ENCODE measurements around the gene TOM1L1.

Gene TOM1L1

GRCh38 chr17:54950116-54950515, 49.5 kb downstream of the TOM1L1 start:
- DNase-seq: no peak

DNA sequence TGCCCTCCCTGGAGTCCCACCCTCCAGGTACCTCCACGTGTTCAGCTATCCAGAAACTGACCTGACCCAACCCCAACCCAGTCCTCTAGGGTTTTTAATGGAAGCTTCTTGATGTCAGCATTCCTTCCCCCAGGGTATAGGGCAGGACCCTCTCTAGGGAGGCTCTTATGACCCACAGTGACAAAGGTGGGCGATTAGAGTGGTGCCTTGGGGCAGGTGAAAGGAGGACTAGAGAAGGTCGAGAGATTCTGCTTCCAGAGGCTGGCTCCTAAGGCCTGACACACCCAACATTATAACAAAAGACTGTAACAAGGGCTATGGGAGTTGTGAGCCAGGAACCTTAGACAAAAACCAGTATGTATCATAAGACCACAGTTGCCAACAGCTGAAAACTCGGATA, 50.6 kb downstream of the TOM1L1 start:
- DNase-seq: no peak

- DNase-seq: no peak
These were observed 56.1 kb downstream of the TOM1L1 start for GRCh38 chr17:54956791-54957190.

DNA sequence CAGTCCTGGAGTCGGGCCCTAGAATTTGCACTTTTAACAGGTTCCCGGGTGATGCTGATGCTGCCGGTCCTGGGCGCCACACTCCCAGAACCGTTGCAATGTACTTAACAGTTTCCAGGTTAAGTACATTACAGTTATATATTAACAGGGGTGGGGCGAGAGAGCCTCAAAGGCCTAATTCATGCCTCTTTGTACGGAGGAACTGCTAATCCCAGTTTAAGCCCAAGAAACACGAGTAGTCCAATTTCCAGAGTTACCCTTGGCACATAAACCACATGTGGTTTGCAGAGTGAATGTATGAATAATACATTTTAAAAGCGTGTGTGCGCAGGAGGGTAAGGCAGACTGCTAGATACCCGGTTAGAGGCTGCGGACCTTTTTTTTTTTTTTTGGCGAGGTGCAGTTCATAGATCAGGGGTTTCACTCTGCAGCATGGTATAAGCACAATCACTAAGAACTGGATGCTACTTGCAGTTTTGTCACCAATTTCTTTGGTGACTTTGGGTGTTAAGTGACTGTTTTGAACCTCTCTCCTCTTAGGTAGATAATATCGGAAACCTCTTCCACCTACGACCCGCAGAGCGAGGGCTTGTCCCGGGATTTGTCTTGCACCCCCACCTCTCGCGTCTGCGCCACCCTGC, 67.1 kb downstream of the TOM1L1 start:
- DNase-seq: peak; percentile 63

- DNase-seq: peak; percentile 94
These were observed 67.8 kb downstream of the TOM1L1 start, which contains the start of the genes COX11 and STXBP4 for GRCh38 chr17:54968262-54968987. Gene COX11, minus strand, starts transcription at chr17:54968654. Its CDS starts 8 bp downstream, at chr17:54968646. Gene STXBP4, plus strand, starts transcription at chr17:54968765. Its CDS starts 17,455 bp downstream, at chr17:54986220.

DNA sequence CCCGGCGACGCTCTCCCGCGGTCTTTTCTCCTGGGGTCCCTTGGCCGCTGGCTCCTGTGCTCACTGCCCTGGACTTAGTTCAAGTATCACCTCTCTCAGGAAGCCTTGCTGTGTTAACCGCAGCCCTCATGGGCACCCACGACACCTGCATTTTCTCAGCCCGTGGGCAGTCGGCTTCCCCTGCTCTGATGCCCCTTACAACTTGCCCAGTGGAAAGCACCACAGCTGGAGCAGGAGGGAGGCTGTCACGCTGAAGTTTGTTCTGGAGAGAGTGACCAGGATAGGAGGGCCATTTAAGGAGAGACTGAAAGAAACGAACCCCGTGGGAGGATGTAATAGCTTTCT, 68.3 kb downstream of the TOM1L1 start:
- DNase-seq: no peak

GRCh38 chr17:54969658-54970572, 69.3 kb downstream of the TOM1L1 start:
- DNase-seq: no peak

DNA sequence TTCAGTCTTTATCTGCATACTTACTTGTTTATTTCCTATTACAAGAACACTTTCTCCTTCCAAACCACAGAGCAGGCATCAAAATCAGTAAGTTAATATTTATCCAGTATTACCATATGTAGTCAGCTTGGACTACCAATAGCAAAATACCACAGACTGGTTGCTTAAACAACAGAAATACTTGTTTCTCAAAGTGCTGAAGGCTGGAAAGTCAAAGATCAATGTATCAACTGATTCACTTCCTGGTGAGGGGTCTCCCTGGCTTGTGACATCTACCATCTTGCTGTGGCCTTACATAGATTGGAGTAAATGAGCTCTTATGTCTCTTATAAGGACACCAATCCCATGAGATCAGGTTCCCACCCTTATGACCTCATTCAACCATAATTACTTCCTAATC, 70.5 kb downstream of the TOM1L1 start:
- DNase-seq: no peak

GRCh38 chr17:54971901-54972300, 71.2 kb downstream of the TOM1L1 start:
- DNase-seq: no peak

GRCh38 chr17:54972406-54973138, 71.9 kb downstream of the TOM1L1 start:
- no peak for DNase-seq

- no peak for DNase-seq
These were observed 74.1 kb downstream of the TOM1L1 start for GRCh38 chr17:54974759-54975158.

- no peak for DNase-seq
These were observed 75.7 kb downstream of the TOM1L1 start for GRCh38 chr17:54976316-54976715.

DNA sequence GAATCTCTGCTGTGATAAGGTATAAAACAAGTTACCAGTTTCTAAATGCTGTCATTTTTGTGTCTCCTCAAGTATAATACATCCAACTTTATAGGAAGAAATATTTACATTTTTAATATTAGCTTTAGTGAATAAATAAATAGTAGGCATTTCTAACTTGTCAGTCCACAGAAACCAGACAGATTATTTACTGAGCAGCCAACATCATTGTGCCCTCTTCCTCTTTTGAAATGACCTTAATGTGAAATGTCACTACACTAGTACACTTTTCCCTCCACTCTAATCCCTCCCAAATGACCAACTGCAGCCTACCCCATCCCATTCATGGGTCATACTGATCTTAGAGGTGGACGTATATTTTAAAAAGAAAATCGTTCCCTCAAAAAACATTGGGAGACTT, 77.1 kb downstream of the TOM1L1 start:
- DNase-seq: no peak

DNA sequence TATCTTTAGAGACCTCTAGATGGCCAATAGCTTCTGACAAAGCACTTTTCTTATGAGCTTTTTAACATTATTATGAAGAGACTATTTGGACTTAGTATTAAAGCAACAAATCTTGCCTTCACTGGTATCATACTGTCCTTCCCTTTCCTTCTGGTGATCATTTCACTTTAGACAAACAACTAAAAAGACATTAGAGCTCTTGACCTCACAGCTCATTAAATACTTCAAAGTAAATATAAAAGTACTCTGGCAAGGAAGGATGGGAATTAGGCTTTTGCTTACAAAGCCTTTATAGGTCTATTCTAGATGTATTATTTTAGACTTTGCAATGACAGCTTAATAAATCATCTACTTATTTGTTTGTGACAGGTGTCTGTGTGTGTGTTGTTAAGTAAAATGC, 79.0 kb downstream of the TOM1L1 start:
- DNase-seq: no peak

GRCh38 chr17:54980375-54980774, 79.7 kb downstream of the TOM1L1 start:
- no peak for DNase-seq

GRCh38 chr17:54982399-54982798, 81.7 kb downstream of the TOM1L1 start:
- no peak for DNase-seq

- DNase-seq: no peak
These were observed 82.6 kb downstream of the TOM1L1 start for GRCh38 chr17:54983260-54983659.

- no peak for DNase-seq
These were observed 84.8 kb downstream of the TOM1L1 start for GRCh38 chr17:54985476-54985875.

DNA sequence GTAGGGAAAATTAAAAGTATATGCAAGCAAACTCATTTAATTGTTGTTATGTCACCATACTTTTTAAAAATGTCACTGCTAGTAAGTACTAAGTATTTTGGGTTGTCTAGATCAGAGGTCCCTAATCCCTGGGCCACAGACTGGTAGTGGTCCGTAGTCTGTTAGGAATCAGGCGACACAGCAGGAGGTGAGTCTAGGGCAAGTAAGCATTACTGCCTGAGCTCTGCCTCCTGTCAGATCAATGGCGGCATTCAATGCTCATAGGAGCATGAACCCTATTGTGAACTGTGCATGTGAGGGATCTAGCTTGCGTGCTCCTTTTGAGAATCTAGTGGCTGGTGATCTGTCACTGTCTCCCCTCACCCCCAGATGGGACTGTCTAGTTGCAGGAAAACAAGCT, 89.5 kb downstream of the TOM1L1 start:
- DNase-seq: no peak

- no peak for DNase-seq
These were observed 90.9 kb downstream of the TOM1L1 start for GRCh38 chr17:54991567-54991966.

DNA sequence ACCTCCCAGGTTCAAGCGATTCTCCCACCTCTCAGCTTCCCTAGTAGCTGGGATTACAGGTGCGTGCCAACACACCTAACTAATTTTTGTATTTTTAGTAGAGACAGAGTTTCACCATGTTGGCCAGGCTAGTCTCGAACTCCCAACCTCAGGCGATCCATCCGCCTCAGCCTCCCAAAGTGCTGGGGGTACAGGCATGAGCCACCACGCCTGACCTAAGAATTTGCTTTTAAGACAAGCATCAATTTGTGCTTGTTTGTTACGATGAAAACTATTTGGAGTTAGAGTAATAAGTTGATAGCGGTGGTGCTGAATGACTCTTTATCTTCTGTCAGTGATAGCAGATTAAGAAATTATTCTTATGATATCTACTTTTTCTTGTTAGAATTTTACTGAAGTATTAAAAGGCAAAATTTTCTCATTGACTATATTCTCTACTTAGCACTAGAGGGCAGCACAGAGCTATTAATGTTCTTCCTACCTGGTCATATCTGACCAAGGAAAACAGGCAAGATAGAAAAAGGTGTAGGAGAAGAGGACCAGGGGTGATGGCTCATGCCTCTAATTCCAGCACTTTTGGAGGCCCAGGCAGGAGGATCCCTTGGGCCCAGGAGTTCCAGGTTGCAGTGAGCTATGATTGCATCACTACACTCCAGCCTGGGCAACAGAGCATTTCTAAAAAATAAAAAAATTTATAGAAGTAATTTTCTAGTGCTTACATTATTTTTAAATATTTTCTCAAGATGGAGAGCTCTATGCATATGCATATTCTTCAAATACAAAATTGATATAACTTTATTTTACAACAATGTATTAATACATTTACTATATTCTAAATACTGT, 92.4 kb downstream of the TOM1L1 start:
- no peak for DNase-seq

DNA sequence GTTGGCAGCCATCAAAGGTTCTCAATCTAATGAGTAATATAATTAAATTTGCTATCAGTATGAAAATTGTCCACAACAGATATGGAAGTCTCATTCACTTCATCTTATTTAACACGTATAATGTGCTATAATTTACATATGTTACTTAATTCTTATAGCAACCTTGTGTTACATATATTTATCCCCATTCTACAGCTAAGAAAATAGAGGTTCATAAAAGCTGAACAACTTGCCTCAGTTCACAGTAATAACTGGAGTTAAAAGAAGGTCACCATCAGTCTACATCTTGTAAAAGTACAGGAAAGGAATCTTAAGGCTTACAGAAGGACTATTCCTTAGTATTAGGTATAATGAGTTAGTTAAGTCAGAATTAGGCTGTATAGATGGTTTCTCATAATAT, 95.8 kb downstream of the TOM1L1 start:
- DNase-seq: no peak

All from CD4-positive, alpha-beta T cell treated with Interleukin-6 for 4 hours (primary cell).